ENCODE measurements around the gene MAP3K9.

MAP3K9 gene

GRCh38 chr14:70779667-70780066, 29.6 kb downstream of the MAP3K9 start:
- H3K4me3 Mint-ChIP-seq, result no peak overlapping the region
- DNase-seq, result no peak
- H3K9me3 Mint-ChIP-seq, result no peaks in the 10 kb centered on the region
- no peaks in the 10 kb centered on the region for H3K36me3 Mint-ChIP-seq (ENCODE audit: low read depth)
- no peaks in the 10 kb centered on the region for H3K4me1 Mint-ChIP-seq
- no peak overlapping the region for H3K27ac Mint-ChIP-seq
- TF ChIP-seq CTCF (IDR thresholded peaks at IDR 0.05), result no peak
- H3K27me3 Mint-ChIP-seq (ENCODE audit: low read depth, poor library complexity), result no peaks in the 10 kb centered on the region

GRCh38 chr14:70776197-70776596, 33.1 kb downstream of the MAP3K9 start:
- H3K9me3 Mint-ChIP-seq, result no peaks in the 10 kb centered on the region
- DNase-seq, result no peak
- H3K36me3 Mint-ChIP-seq (ENCODE audit: low read depth), result no peaks in the 10 kb centered on the region
- H3K4me1 Mint-ChIP-seq, result peaks cover 10% of the 10 kb centered on the region
- H3K27me3 Mint-ChIP-seq (ENCODE audit: low read depth, poor library complexity), result peaks cover 5% of the 10 kb centered on the region
- no peak overlapping the region for H3K27ac Mint-ChIP-seq
- H3K4me3 Mint-ChIP-seq, result no peak overlapping the region
- TF ChIP-seq CTCF (IDR thresholded peaks at IDR 0.05), result no peak

- no peak overlapping the region for H3K4me3 Mint-ChIP-seq
- no peak overlapping the region for H3K27ac Mint-ChIP-seq
- peaks cover 5% of the 10 kb centered on the region for H3K27me3 Mint-ChIP-seq (ENCODE audit: low read depth, poor library complexity)
- H3K9me3 Mint-ChIP-seq, result no peaks in the 10 kb centered on the region
- peaks cover 10% of the 10 kb centered on the region for H3K4me1 Mint-ChIP-seq
- peaks cover 9% of the 10 kb centered on the region for H3K36me3 Mint-ChIP-seq (ENCODE audit: low read depth)
- no peak for TF ChIP-seq CTCF (IDR thresholded peaks at IDR 0.05)
- DNase-seq, result no peak
These were observed 36.0 kb downstream of the MAP3K9 start for GRCh38 chr14:70773182-70773862.

GRCh38 chr14:70771781-70772212, 37.5 kb downstream of the MAP3K9 start:
- Mint-ChIP-seq H3K4me3 (no peak overlapping the region), H3K27ac (peak overlapping the region; percentile 45), H3K27me3 (ENCODE audit: low read depth, poor library complexity) (peaks cover 5% of the 10 kb centered on the region), H3K4me1 (peaks cover 10% of the 10 kb centered on the region), H3K9me3 (no peaks in the 10 kb centered on the region), H3K36me3 (ENCODE audit: low read depth) (peaks cover 9% of the 10 kb centered on the region)
- DNase-seq, result peak; percentile 2
- no peak for TF ChIP-seq CTCF (IDR thresholded peaks at IDR 0.05)

GRCh38 chr14:70770490-70770889, 38.8 kb downstream of the MAP3K9 start:
- no peak for TF ChIP-seq CTCF (IDR thresholded peaks at IDR 0.05)
- Mint-ChIP-seq H3K27me3 (ENCODE audit: low read depth, poor library complexity) (peaks cover 5% of the 10 kb centered on the region), H3K9me3 (no peaks in the 10 kb centered on the region), H3K4me3 (no peak overlapping the region), H3K27ac (no peak overlapping the region), H3K4me1 (peaks cover 10% of the 10 kb centered on the region), H3K36me3 (ENCODE audit: low read depth) (peaks cover 9% of the 10 kb centered on the region)
- DNase-seq, result no peak

- no peak for TF ChIP-seq CTCF (IDR thresholded peaks at IDR 0.05)
- H3K4me1 Mint-ChIP-seq, result peaks cover 5% of the 10 kb centered on the region
- no peaks in the 10 kb centered on the region for H3K9me3 Mint-ChIP-seq
- H3K4me3 Mint-ChIP-seq, result no peak overlapping the region
- H3K27ac Mint-ChIP-seq, result no peak overlapping the region
- DNase-seq, result no peak
- H3K36me3 Mint-ChIP-seq (ENCODE audit: low read depth), result peaks cover 48% of the 10 kb centered on the region
- H3K27me3 Mint-ChIP-seq (ENCODE audit: low read depth, poor library complexity), result no peaks in the 10 kb centered on the region
These were observed 49.9 kb downstream of the MAP3K9 start for GRCh38 chr14:70759398-70759797.

Data from nephron progenitor cell (in vitro differentiated cells).